ENCODE results near the gene BDP1. TPM values are rescaled to one million over a fixed set of nuclear protein-coding genes. Genes with fewer than 3 reads are reported as not detected.
"Not testable (repeated sequence)": the region's sequence is repeated elsewhere in the genome, so short reads cannot be mapped to it uniquely, and the experiment has no call there.

BDP1 gene, protein sequence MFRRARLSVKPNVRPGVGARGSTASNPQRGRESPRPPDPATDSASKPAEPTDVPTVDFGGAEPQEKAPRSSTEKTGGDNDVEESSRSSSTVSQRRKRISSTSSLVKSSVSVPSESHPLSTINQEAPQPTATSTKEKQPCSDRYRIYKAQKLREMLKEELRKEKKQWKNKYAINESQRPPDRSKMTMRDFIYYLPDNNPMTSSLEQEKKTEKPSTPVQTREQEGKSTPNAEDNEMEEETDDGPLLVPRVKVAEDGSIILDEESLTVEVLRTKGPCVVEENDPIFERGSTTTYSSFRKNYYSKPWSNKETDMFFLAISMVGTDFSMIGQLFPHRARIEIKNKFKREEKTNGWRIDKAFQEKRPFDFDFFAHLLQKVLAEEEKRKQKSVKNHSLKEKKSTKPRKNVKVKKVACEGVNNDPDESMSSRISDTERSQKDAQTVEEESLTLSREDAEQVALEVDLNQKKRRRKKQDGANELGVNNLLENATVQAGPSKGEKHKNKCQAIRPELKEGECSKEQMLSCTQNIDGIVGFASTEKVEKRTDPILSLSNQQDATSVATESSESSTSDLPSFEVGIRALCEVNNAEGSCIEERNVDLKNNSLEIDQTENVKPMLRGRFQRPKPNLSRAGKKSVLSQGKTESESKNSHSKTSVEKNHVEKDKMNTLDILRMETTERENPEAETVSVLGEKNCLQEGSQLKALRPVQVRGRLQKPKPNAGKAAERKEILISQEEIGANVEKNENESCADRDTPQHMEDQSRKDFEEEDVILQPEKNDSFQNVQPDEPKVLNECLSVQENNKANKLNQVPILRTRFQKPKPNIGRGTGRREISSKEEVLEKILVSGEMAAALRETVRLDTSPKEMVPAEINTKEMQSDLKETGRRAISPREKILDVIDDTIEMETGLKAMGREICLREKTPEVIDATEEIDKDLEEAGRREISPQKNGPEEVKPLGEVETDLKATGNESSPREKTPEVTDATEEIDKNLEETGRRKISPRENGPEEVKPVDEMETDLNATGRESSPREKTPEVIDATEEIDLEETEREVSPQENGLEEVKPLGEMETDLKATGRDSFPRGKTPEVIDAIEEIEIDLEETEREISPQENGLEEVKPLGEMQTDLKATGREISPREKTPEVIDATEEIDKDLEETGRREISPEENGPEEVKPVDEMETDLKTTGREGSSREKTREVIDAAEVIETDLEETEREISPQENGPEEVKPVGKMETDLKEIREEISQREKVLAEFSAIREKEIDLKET (N-terminal part only)
- total RNA-seq (32.7 and 37.3 TPM in 2 replicates), polyA plus RNA-seq (16.1 and 19.1 TPM in 2 replicates)

DNA sequence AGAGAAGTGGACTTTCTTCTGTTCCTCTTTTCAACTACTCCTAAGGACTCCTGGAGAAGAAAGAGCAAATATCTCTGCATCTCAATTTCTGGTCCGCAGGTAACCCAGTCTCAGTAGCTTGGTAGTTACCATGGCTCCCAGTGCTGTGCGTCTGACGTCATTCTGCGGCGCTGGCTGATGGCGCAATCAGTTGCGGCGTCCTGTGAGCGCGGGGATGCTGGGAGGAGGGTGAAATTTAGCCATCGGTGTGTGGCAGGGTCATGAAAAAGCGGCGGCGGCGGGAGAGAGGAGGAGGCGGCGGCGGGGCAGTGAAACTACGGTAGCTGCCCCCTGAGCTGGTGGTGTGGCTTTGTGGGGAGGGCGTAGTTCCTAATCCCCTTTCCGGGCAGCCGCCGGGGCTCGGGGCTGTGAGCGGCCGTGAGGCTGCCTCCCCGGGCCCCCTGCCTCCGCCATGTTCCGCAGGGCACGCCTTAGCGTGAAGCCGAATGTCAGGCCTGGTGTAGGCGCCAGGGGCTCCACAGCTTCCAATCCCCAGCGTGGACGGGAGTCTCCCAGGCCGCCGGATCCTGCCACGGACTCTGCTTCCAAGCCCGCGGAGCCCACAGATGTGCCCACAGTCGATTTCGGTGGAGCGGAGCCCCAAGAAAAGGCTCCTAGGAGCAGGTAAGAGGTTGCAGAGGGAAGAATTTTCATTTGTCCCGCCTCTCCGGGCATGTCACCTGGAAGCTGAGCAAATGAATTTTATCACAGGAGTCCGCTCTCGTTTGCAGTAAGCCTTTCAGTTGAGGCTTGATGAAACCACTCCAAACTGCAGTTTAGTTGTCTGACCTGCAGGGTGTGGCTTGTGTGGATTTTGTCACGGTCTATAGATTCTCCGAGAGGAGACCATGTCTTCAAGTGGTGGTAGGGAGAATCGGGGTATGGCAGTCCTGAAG lies at the start of gene BDP1:
Gene BDP1 (plus strand): TSS at position 225 of the 935 bp plus-strand sequence. CDS start 227 bp downstream, at position 452.
- Histone ChIP-seq H4K20me1 (ENCODE audit: insufficient read depth, poor library complexity, severe bottlenecking) (peaks cover 18% of the 10 kb centered on the region), H3K4me2 (peak within 1 kb of the TSS; percentile 84), H3K9me2 (replicated peaks; ENCODE audit: insufficient read depth) (no peaks in the 10 kb centered on the region), H3K27ac (peak within 1 kb of the TSS; percentile 95), H3K79me2 (peaks cover 41% of the 10 kb centered on the region), H3K9me3 (ENCODE audit: low read depth) (no peaks in the 10 kb centered on the region), H3K36me3 (replicated peaks; ENCODE audit: insufficient read depth, low read depth) (no peaks in the 10 kb centered on the region), H3K27me3 (peaks cover 1% of the 10 kb centered on the region), H3K4me3 (peak within 1 kb of the TSS; percentile 59), H3K4me1 (ENCODE audit: insufficient read depth) (peaks cover 14% of the 10 kb centered on the region), H2AFZ (peak within 1 kb of the TSS; percentile 97)
- DNase-seq (ENCODE audit: low spot score): peak; percentile 96
- WGBS (ENCODE audit: low lambda C conversion rate, missing lambda C conversion rate): under 1% methylated on average over 33 of the region's 50 CpGs
- TF ChIP-seq EZH2 (IDR thresholded peaks at IDR 0.05; ENCODE audit: borderline replicate concordance): no peak
- no peak for TF ChIP-seq EZH2phosphoT487 (IDR thresholded peaks at IDR 0.05; ENCODE audit: low read depth, severe bottlenecking, unreplicated experiment)
- TF ChIP-seq CTCF (IDR thresholded peaks at IDR 0.05; ENCODE audit: poor library complexity): peak; percentile 20

DNA sequence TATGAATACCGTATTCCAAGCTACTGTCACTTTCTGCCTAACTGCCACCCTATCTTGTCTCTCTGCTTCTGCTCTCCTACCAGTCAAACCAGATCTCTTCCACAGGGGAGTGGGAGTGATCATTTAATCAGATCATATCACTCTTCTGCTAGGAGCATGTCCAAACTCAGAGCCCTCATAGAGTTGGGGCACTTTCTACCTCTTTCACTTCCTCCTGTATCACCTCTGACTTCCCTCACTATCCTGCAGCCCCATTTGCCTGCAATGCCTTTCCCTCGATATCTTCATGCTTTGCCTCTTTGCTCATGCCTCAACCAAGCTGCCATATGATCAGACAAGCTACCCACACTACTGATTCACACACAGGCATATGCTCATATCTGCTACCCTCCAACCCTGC lies 45.4 kb upstream of the BDP1 start:
- H3K27me3 ChIP-seq; H3K9me3 ChIP-seq (ENCODE audit: low read depth); H4K20me1 ChIP-seq (ENCODE audit: insufficient read depth, poor library complexity, severe bottlenecking); H3K79me2 ChIP-seq; H3K9me2 ChIP-seq (replicated peaks; ENCODE audit: insufficient read depth); H3K4me2 ChIP-seq; H3K27ac ChIP-seq; H3K4me1 ChIP-seq (ENCODE audit: insufficient read depth); H3K4me3 ChIP-seq; H3K36me3 ChIP-seq (replicated peaks; ENCODE audit: insufficient read depth, low read depth); DNase-seq (ENCODE audit: low spot score); H2AFZ ChIP-seq: not testable (repeated sequence)
- 59% methylated on average over 2 of the region's 2 CpGs for WGBS (ENCODE audit: low lambda C conversion rate, missing lambda C conversion rate)

GRCh38 chr5:71415626-71416025 lies 39.8 kb upstream of the BDP1 start:
- not testable (repeated sequence) for H3K27me3 ChIP-seq; H3K4me3 ChIP-seq; H3K27ac ChIP-seq; H3K79me2 ChIP-seq; H4K20me1 ChIP-seq (ENCODE audit: insufficient read depth, poor library complexity, severe bottlenecking); H3K4me1 ChIP-seq (ENCODE audit: insufficient read depth); H2AFZ ChIP-seq; H3K4me2 ChIP-seq; H3K9me2 ChIP-seq (replicated peaks; ENCODE audit: insufficient read depth); H3K36me3 ChIP-seq (replicated peaks; ENCODE audit: insufficient read depth, low read depth); H3K9me3 ChIP-seq (ENCODE audit: low read depth)
- DNase-seq (ENCODE audit: low spot score): peak; percentile 3
- 48% methylated on average over 1 of the region's 2 CpGs for WGBS (ENCODE audit: low lambda C conversion rate, missing lambda C conversion rate)

DNA sequence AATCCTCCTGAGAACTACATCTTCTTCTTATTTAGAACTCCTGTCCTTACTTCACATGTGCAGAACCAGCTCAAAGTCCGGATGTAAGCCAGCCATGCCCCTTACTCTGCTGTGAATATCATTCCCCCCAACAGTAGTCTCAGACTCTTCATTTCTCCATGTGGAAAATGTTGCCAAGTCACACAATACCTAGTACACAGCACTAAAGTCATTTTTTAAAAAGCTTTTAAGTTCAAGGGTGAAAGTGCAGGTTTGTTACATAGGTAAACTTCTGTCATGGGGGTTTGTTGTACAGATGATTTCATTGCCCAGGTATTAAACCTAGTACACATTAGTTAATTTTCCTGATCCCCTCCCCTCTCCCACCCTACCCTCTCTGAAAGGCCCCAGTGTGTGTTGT lies 37.4 kb upstream of the BDP1 start:
- H3K9me3 ChIP-seq (ENCODE audit: low read depth); H3K9me2 ChIP-seq (replicated peaks; ENCODE audit: insufficient read depth); H3K4me3 ChIP-seq; H3K79me2 ChIP-seq; H2AFZ ChIP-seq; H3K4me2 ChIP-seq; H3K27ac ChIP-seq; H3K27me3 ChIP-seq; DNase-seq (ENCODE audit: low spot score); H3K4me1 ChIP-seq (ENCODE audit: insufficient read depth); H3K36me3 ChIP-seq (replicated peaks; ENCODE audit: insufficient read depth, low read depth); H4K20me1 ChIP-seq (ENCODE audit: insufficient read depth, poor library complexity, severe bottlenecking): not testable (repeated sequence)
- WGBS (ENCODE audit: low lambda C conversion rate, missing lambda C conversion rate): 90% methylated on average over 1 of the region's 1 CpG

DNA sequence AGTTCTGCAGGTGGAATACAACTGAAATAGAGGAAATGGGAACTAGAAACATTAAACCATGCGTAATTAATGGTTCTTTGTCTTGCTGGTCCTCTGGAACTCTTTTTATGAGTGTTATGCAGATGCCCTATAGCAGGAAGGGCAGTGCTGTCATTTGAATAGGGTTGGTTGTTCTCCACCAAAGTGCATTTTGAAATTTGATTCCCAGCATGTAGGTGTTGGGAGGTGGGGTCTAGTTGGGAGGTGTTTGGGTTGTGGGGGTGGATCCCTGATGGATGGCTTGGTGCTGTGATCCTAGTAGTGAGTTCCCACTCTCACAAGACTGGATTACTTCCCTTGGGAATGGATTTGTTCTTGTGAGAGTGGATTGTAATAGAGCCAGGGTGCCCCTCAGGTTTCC lies 34.2 kb upstream of the BDP1 start:
- H3K9me2 ChIP-seq (replicated peaks; ENCODE audit: insufficient read depth): not testable (repeated sequence)

GRCh38 chr5:71423896-71424295 lies 31.6 kb upstream of the BDP1 start:
- not testable (repeated sequence) for H3K27ac ChIP-seq

More for the DNA sequence above, 34.2 kb upstream of the BDP1 start:
- not testable (repeated sequence) for H2AFZ ChIP-seq; H3K79me2 ChIP-seq; H3K4me3 ChIP-seq; H3K36me3 ChIP-seq (replicated peaks; ENCODE audit: insufficient read depth, low read depth); H4K20me1 ChIP-seq (ENCODE audit: insufficient read depth, poor library complexity, severe bottlenecking); H3K4me2 ChIP-seq; DNase-seq (ENCODE audit: low spot score); H3K27me3 ChIP-seq; H3K27ac ChIP-seq; H3K4me1 ChIP-seq (ENCODE audit: insufficient read depth); H3K9me3 ChIP-seq (ENCODE audit: low read depth)
- WGBS (ENCODE audit: low lambda C conversion rate, missing lambda C conversion rate): 38% methylated on average over 1 of the region's 1 CpG

More at GRCh38 chr5:71423896-71424295, 31.6 kb upstream of the BDP1 start:
- H3K4me2 ChIP-seq; H2AFZ ChIP-seq; H3K27me3 ChIP-seq; H3K79me2 ChIP-seq; DNase-seq (ENCODE audit: low spot score); H3K4me3 ChIP-seq; H3K9me3 ChIP-seq (ENCODE audit: low read depth); H3K4me1 ChIP-seq (ENCODE audit: insufficient read depth); H4K20me1 ChIP-seq (ENCODE audit: insufficient read depth, poor library complexity, severe bottlenecking); H3K36me3 ChIP-seq (replicated peaks; ENCODE audit: insufficient read depth, low read depth); H3K9me2 ChIP-seq (replicated peaks; ENCODE audit: insufficient read depth): not testable (repeated sequence)
- WGBS (ENCODE audit: low lambda C conversion rate, missing lambda C conversion rate): 95% methylated on average over 3 of the region's 3 CpGs
